ENCODE results near the gene ATRAID.

DNA sequence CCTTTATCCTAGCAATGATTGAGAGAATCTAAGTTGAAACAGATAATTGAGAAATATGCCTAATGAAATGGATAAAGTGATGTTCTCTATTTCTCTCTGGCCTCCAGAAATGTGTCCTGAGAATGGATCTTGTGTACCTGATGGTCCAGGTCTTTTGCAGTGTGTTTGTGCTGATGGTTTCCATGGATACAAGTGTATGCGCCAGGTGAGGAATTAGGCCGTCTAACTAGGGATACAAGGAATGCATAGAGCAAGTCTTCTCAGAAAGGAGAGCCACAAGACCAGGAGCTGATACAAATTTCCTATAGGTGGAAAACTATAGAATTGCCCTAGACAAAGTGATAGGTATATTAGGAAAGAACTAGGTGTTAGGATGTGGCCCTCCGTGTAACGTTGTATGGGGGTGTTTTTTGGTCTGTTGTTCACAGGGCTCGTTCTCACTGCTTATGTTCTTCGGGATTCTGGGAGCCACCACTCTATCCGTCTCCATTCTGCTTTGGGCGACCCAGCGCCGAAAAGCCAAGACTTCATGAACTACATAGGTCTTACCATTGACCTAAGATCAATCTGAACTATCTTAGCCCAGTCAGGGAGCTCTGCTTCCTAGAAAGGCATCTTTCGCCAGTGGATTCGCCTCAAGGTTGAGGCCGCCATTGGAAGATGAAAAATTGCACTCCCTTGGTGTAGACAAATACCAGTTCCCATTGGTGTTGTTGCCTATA lies 4.7 kb downstream of the ATRAID start:
- TF ChIP-seq CTCF (IDR thresholded peaks at IDR 0.05; ENCODE audit: low read length): no peak
- no peak for TF ChIP-seq EZH2 (IDR thresholded peaks at IDR 0.05; ENCODE audit: borderline replicate concordance, low read length)
